NCI-H1930 (cell line): ENCODE data around the gene AGO3.

Experiments
- DNase-seq, 2 experiments: peaks; one replicate each; lab custom pipeline; 2025; lab: John Stamatoyannopoulos, UW

Gene AGO3

GRCh38 chr1:36096500-36097432 is 165.9 kb downstream of the AGO3 start:
- DNase-seq = no peak

GRCh38 chr1:36097693-36098585 is 167.0 kb downstream of the AGO3 start:
- no peak for DNase-seq

GRCh38 chr1:36098650-36099365 is 167.9 kb downstream of the AGO3 start:
- DNase-seq = no peak

GRCh38 chr1:36099681-36100341 is 168.9 kb downstream of the AGO3 start:
- DNase-seq = peak; percentile 45 to 49

- no peak for DNase-seq
Measured at GRCh38 chr1:36100376-36100775, 169.5 kb downstream of the AGO3 start.

GRCh38 chr1:36101546-36101945 is 170.6 kb downstream of the AGO3 start:
- no peak for DNase-seq

- DNase-seq = no peak
Measured at GRCh38 chr1:36106269-36106668, 175.4 kb downstream of the AGO3 start.

- no peak for DNase-seq
Measured at GRCh38 chr1:36107394-36107793, 176.5 kb downstream of the AGO3 start.

GRCh38 chr1:36108314-36108713 is 177.4 kb downstream of the AGO3 start:
- DNase-seq = no peak

- no peak for DNase-seq
Measured at GRCh38 chr1:36109041-36109679, 178.3 kb downstream of the AGO3 start.

GRCh38 chr1:36111151-36111550 is 180.2 kb downstream of the AGO3 start:
- no peak for DNase-seq

GRCh38 chr1:36112823-36113222 is 181.9 kb downstream of the AGO3 start:
- no peak for DNase-seq

GRCh38 chr1:36114371-36114770 is 183.5 kb downstream of the AGO3 start:
- DNase-seq = no peak

GRCh38 chr1:36115200-36115669 is 184.3 kb downstream of the AGO3 start:
- DNase-seq = no peak

GRCh38 chr1:36115931-36116330 is 185.0 kb downstream of the AGO3 start:
- no peak for DNase-seq

- no peak for DNase-seq
Measured at GRCh38 chr1:36116901-36117300, 186.0 kb downstream of the AGO3 start.

- no peak for DNase-seq
Measured at GRCh38 chr1:36118447-36119204, 187.7 kb downstream of the AGO3 start.

GRCh38 chr1:36119456-36119855 is 188.6 kb downstream of the AGO3 start:
- no peak for DNase-seq
